Ramos (cell line): Measurements from ENCODE around the gene RTN4R.

ENCODE experiments used
- in situ Hi-C: fragments of 300-500 bp; cut with MboI; formaldehyde crosslinking; loops from one replicate; pipeline ENCODE4 v1.14.3; 2022; ENCODE audit warnings: low sequenced_read_pairs; ENCODE audit not compliant: unreplicated experiment

Gene RTN4R

DNA sequence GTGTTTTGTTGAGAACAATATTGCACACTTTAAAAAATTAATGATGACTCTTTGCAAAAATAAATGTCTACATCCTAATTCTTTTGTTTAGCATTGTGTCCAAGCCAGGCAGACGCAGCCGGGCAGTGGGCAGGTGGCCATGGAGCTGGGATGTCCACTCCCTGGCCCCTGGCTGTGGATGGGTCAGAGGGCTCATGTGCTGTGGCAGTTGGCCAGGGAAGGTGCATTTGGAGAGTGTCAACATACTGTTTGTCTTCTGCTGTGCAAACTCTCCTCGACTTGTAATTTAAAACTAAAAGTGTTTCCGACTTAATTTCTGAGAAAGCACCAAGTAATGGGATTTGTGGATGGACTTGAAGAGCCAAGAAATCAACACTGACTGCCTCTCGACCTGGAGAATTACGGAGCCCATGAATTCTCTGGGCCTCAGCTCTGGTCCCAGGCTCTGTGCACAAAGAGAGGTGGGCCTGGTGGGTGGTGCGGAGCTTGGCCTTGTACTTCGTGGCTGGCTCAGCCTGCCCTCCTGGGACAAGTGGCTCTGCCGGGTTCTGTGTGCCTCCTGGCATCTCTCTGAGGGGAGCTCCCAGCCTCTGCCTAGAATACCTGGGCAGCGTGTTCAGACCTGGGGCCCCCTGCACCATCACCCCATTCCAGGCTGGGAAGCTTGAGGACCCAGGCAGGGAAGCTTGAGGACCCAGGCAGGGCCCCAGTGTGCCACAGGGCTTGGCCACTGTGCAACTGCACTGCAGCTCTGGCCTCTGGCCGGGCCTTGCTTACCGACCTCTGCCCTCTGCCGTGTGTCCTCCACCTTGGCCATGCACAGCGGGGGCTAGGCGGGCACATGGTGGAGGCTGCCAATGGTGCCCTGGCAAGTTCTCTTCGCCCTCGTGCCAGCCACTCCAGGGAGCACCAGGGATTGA, 46.4 kb downstream of the RTN4R start:
- in situ Hi-C loops, result no loop called here

- in situ Hi-C loops, result no loop called here
Observed at GRCh38 chr22:20220629-20221026, 47.5 kb downstream of the RTN4R start.

DNA sequence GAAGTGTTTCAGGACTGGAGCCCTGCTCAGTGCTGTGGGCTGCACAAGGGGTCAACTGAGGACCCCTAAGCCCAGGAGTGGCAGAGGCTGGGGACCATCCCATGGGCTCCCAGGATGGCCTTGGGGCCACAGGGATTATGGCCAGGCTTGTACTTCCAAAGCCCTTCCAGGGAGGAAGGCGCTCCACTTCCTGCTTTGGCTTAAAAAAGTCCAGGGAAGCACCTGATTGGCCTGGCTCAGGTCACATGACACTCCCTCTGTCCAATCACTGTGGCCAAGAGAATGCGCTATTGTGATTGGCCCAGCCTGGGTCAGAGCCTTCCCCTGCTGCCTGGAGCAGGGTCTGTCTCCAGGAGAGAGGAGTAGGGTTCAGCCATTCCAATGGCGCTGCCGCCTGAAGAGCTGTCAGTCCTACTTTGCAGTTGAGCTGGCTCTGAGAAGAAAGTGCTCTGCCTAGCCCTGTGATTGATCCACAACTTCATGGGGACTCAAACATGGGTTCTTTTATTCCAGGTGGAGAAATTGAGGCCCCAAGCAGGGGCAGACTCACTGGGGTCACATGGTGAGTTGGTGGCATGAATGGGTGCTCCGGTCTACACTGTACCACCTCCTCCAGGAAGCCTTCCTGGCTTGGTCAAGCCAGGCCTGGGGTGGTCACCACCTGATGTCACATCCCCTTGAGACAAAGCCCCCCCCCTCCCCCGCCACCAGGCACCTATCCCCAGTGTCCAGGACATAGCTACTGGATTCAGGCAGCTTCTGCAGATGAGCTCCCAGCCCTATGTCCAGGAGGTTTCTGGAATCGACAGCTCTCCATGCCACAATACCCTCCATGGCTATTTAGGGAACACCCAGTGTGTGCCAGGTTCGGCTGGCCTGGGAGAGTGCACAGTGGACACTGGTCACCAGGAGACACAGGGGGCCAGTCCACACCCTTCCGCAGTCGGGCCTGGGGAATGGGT, 48.2 kb downstream of the RTN4R start:
- in situ Hi-C loops, result no loop called here

DNA sequence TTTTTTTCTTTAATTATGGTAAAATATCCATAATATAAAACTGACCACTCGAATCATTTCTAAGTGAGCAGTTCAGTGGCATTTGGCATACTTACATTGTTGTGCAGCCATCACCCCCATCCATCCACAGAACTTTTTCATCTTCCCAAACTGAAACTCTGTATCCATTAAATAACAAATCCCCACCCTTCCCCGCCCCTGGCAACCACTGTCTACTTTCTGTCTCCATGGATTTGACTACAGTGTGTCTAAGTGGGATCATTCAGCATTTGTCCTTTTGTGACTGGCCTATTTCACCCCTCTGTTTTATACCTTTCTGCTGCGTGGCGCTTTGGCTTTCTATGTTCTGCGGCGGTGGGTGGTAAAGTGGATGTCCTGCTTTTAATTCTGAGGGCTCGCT, 49.1 kb downstream of the RTN4R start:
- in situ Hi-C loops, result no loop called here

GRCh38 chr22:20218326-20218872, 49.7 kb downstream of the RTN4R start:
- in situ Hi-C loops, result no loop called here

DNA sequence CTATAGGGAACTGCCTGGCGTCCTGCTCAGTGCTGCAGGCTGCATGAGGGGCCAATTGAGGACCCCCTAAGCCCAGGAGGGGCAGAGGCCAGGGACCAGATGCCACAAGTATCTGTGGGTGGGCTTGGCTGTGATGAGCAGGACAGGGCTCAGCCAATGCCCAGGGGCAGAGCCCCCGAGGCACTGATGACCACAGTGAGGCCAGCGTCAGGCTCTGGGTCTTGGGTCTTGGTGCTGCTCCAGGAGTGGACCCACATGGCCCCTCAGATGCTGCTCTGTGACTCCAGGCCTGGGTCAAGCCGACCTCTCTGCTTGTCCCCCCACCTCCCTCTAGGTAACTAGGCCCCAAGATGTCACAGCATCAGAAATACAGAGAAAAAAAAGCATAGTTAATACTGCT, 50.6 kb downstream of the RTN4R start:
- in situ Hi-C loops, result no loop called here

GRCh38 chr22:20216863-20217499, 51.1 kb downstream of the RTN4R start:
- in situ Hi-C loops, result no loop called here

- in situ Hi-C loops, result no loop called here
Observed at GRCh38 chr22:20215742-20216141, 52.4 kb downstream of the RTN4R start.

DNA sequence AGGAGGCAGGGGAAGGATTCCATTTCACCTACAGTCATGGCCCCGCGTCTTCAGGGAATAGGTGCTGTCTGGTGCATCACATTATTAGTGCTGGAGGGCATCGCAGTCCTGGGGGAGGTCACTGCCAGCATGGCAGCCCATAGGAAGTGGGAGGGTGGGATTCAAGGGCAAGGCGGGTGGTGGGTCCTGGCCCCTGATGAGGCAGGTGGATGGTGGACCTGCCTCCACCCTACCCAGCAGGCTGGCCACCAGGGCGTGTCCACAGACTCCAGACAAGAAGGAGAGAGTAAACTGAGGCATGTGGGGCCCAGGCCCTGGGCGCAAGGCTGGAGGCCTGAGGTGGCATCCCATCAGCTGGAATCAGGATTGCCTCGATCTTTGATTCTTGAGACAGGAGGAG, 53.3 kb downstream of the RTN4R start:
- in situ Hi-C loops, result no loop called here

DNA sequence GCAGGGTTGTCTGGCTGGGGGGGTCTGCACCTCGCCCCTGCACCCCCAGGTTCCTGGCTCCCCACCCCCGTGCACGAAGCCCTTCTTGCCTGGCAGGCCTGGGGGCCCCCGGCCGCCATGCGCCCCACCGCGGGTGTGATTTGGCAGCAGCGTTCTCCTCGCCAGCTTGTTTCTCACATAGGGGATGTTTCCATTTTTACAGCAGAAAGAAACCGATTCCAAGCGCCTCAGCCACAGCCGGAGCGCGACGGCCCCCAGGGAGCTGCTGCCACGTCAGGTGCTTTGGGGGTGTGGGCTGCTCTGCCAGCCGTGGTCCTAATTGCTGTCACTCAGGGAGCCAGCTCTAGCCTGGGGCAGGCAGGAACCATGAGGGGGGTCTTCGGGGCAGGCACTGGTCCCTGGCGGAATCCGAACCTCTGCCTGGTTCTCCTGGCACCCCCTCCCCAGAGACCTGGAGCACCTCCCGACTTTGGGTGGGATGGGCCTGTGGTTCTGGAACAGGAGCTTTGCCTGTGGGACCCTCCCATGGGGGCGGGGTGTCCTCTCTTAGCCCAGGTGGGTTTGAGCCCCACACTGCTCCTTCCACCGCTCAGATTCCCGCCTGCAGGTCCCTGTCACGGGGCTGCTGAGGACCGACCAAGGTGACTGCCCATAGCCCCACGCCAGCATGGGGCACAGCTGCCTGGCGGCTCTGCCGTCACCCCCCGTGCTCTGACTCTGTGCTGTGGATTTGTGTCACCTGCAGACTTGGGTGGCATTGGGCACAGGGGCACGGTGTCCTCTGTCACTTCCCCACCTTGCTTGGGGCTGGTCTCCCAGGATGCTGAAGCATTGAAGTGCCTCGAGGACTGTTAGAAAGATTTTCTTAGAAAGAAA, 54.0 kb downstream of the RTN4R start:
- in situ Hi-C loops, result no loop called here

- in situ Hi-C loops, result no loop called here
Observed at GRCh38 chr22:20212754-20213699, 55.1 kb downstream of the RTN4R start.

DNA sequence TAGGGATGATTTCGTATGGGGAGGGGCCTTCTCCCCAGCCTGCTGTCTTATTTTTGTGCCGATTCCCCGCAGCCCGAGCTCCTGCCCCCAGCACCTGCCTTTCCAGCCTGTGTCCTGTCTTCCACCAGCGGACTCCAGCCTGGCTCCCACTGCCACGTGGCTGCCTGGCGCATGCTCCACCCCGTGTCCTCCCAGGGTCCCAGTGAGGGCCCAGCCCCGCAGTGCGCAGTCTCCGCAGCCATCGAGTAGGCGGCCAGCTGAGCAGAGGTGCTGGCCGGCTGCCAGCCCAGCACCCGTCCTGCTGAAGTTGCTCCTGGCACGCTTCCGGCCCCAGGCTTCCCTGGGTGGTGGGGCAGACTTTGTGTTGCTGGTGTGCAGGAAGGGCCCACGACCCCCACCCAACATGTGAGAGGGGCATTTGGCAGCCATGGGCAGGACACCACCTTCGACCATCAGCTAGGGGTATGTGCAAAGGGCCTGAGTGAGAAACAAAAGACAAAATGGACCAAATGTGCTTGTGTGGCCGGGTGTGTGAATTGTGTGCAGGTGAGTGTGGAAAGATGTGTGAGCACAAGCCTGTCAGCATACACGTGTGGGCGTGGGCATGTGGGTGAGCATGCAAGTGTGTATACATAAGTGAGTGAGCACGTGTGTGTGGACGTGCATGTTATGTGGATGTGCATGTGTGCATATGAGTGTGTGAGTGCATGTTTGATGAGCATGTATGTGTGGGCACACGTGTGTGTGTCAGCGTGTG, 55.9 kb downstream of the RTN4R start:
- in situ Hi-C loops, result no loop called here

DNA sequence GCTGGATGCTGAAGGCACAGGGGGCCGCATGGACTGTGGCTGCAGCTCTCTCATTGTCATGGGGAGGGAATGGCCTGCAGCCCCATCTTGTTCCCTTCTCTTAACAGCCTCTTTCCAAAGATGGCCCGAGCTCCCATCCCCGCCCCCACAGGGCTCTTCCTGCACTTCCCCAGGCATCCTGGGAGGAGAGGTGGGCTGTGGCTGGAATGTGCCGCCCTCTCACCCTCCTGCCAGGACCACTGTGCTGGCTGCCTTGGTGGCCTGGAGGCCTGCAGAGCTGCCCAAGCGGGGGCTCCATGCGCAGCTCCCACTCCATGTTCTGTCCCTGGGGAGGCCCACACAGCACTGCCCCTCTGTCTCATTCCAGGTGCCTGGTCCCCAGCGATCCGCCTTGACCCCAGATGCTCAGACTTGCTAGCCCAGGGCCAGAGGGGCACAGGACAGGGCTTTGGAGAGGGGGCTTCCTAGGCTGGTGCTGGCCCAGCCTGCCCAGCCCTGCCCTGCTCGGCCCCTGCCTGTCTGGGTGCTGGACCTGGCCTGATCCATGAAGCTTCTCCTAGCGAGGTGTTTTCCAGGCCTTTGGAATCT, 56.6 kb downstream of the RTN4R start:
- in situ Hi-C loops, result no loop called here

DNA sequence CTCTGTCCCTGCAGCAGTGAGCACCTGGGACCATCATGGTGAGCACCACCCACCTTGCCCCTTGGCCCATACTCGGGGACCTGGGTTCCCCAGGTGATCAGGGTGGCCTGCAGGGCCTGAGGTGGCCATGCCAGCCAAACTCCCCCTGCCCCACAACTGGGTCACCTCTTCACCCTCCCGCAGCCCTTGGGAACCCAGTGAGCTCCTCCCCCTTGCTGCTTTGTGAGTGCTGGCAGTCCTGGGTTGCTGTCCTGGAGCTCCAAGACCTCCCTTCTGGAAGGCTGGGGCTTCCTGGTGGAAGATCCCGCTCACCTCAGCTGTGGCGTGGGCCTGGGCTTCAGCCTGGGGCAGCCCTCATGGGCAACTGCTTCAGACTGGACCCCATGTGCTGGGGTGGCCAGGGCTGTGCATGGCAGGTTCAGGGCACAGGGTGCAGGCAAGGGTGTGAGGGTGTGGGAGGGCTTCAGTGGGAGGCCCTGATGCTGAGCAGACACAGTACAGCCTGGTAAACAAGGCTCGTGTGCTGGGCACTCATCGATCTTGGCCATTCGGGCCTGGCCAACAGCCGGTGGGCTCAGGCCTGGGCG, 57.6 kb downstream of the RTN4R start:
- in situ Hi-C loops, result no loop called here

GRCh38 chr22:20209761-20210250, 58.3 kb downstream of the RTN4R start:
- in situ Hi-C loops, result no loop called here

GRCh38 chr22:20208713-20209310, 59.3 kb downstream of the RTN4R start:
- in situ Hi-C loops, result no loop called here
